GM21447 (cell line): ENCODE data around the gene SCYL1.

ENCODE experiments used
- ATAC-seq: cut with Tn5 transposase; IDR thresholded peaks from one replicate; pipeline ENCODE4 v1.9.1; 2021; ENCODE audit not compliant: unreplicated experiment

Gene SCYL1

DNA sequence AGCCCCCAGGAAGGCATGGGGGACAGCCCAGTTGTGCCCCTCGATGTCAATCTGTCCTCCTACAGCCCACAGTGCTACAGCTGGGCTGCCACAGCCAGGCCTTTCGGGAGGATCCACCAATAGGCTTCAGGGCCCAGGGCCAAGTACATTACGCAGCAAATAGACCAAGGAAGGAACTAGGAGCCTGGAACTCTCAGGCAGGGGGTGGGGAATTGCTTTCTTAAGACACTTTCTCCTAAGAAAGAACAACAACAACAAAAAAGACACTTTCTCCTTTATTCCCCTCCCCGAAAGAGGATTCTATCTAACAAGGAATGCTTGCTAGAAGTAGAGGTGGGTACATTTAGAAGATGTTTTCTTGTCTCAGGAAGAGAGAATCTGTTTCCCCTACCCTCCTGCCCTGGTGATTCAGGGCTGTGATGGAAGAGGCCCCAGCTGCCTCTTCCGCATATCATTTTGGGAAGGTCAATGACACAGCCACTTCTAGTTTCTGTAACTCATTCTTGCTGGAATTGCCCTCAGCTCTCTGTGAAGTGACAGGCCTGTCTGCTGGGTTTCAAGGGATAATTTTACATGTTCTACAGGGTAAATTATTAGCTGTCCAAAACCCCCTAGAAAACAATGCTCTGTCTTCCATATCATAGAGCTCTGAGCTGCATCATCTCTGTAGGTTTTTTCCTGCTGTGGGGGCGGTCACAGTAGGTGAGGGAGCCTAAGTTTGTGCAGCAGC is 32.1 kb upstream of the SCYL1 start:
- no peak for ATAC-seq

DNA sequence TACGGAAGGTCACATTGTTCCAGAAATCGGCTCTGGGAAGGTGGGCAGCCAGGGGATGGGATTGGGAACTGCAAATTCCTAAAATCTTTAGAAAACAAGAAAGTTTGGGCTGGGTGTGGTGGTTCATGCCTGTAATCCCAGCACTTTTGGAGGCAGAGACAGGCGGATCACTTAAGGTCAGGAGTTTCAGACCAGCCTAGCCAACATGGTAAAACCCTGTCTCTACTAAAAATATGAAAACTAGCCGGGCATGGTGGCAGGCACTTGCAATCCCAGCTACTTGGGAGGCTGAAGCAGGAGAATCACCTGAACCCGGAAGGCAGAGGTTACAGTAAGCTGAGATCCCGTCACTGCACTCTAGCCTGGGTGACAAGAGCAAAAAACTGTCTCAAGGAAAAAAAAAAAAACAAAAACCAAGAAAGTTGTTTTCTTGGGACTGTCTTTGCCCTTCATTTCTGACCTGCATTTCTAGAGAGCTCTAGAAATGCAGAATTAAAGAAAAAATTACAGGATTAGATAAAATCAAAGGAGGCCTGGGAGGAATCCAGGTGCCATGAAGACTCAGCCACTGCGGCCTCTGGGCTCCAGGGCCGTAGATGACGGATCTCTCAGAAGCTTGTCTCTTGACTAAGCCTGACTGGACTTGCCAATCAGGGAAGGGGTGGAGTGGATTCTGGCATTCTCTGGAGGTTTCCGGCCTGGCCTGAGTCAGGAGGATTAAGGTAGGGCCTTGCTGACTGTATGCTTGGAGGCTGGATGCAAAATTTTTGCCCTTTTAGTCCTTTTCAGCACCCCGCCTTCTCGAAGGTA is 31.3 kb upstream of the SCYL1 start:
- no peak for ATAC-seq

DNA sequence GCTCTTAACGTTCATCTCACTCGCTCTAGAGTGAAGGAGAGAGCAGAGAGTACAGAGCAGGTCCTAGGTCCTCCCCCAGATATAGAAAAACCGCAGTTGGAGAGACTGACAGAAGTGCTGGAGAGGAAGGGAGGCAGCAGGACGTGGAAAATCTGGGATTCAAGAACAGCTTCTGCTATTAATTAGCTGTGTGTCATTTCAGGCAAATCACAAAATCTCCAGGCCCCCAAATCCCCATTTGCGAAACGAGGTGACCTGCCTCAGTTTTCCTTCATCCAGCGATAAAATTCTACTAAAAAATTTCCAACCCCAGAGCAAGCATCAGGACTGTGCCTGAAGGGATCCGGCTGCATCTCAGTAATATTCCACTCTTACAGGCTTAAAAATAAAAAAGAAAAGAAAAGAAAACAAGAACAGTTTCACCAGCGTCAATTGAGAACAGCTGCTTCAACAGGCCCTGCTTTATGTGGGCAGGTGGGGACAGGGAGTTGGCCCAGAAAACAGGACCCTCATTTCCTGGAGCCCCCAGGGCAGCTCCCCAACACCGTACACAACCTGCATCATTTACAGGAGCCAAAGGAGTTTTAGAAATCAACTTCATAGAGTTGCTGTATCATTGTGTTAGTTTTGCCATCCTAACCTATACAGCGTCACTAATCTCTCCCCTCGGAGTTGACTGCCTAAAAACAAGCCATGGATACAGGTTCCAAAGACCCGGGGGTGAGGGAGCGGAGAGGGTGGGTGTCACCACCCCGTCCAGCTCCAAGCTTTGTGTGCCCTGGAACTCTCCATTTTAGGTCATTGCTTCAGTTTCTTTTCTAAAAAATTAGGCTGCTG is 28.4 kb upstream of the SCYL1 start:
- peak; percentile 1 for ATAC-seq

DNA sequence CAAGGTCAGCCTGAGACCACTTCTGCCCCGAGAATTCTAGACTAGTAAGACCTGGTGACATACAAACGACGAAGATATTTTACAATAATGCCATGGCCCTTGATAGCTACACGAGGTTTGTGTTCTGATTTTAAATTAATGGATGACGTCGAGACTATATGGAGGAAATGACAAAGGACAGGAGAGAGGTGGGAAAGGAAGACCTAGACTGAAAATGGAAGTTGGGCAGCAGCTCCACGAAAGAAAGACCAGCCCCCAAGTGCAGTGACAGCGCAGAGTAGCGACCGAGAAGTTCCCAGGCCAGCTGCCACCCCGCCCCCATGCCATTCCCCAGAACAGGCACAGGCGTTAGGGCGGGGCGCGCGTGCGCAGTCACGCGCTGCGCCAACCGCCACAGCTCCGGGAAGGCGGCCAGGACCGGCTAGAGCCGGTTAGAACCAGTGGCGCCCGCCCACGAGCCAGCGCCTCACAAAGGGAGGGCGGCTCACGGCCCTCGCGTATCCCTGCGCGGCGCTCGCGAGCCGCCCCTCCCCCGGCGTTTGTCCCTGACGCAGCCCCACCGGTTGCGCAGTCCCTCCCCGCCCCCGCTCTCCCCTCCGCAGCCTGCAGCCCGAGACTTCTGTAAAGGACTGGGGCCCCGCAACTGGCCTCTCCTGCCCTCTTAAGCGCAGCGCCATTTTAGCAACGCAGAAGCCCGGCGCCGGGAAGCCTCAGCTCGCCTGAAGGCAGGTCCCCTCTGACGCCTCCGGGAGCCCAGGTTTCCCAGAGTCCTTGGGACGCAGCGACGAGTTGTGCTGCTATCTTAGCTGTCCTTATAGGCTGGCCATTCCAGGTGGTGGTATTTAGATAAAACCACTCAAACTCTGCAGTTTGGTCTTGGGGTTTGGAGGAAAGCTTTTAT is 27.5 kb upstream of the SCYL1 start:
- ATAC-seq = peak; percentile 40

DNA sequence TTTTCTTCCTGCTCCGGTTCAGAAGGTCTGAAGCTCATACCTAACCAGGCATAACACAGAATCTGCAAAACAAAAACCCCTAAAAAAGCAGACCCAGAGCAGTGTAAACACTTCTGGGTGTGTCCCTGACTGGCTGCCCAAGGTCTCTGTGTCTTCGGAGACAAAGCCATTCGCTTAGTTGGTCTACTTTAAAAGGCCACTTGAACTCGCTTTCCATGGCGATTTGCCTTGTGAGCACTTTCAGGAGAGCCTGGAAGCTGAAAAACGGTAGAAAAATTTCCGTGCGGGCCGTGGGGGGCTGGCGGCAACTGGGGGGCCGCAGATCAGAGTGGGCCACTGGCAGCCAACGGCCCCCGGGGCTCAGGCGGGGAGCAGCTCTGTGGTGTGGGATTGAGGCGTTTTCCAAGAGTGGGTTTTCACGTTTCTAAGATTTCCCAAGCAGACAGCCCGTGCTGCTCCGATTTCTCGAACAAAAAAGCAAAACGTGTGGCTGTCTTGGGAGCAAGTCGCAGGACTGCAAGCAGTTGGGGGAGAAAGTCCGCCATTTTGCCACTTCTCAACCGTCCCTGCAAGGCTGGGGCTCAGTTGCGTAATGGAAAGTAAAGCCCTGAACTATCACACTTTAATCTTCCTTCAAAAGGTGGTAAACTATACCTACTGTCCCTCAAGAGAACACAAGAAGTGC is 26.7 kb upstream of the SCYL1 start:
- ATAC-seq = no peak

DNA sequence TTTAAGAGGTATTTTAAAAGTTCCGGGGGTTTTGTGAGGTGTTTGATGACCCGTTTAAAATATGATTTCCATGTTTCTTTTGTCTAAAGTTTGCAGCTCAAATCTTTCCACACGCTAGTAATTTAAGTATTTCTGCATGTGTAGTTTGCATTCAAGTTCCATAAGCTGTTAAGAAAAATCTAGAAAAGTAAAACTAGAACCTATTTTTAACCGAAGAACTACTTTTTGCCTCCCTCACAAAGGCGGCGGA is 26.2 kb upstream of the SCYL1 start:
- ATAC-seq = no peak

DNA sequence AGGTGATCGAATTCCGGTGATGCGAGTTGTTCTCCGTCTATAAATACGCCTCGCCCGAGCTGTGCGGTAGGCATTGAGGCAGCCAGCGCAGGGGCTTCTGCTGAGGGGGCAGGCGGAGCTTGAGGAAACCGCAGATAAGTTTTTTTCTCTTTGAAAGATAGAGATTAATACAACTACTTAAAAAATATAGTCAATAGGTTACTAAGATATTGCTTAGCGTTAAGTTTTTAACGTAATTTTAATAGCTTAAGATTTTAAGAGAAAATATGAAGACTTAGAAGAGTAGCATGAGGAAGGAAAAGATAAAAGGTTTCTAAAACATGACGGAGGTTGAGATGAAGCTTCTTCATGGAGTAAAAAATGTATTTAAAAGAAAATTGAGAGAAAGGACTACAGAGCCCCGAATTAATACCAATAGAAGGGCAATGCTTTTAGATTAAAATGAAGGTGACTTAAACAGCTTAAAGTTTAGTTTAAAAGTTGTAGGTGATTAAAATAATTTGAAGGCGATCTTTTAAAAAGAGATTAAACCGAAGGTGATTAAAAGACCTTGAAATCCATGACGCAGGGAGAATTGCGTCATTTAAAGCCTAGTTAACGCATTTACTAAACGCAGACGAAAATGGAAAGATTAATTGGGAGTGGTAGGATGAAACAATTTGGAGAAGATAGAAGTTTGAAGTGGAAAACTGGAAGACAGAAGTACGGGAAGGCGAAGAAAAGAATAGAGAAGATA is 25.7 kb upstream of the SCYL1 start, which contains the start of gene MALAT1:
Gene MALAT1 (plus strand): TSS at position 69 of the 736 bp plus-strand sequence.
- ATAC-seq = no peak

DNA sequence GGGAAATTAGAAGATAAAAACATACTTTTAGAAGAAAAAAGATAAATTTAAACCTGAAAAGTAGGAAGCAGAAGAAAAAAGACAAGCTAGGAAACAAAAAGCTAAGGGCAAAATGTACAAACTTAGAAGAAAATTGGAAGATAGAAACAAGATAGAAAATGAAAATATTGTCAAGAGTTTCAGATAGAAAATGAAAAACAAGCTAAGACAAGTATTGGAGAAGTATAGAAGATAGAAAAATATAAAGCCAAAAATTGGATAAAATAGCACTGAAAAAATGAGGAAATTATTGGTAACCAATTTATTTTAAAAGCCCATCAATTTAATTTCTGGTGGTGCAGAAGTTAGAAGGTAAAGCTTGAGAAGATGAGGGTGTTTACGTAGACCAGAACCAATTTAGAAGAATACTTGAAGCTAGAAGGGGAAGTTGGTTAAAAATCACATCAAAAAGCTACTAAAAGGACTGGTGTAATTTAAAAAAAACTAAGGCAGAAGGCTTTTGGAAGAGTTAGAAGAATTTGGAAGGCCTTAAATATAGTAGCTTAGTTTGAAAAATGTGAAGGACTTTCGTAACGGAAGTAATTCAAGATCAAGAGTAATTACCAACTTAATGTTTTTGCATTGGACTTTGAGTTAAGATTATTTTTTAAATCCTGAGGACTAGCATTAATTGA is 25.0 kb upstream of the SCYL1 start:
- ATAC-seq = no peak

DNA sequence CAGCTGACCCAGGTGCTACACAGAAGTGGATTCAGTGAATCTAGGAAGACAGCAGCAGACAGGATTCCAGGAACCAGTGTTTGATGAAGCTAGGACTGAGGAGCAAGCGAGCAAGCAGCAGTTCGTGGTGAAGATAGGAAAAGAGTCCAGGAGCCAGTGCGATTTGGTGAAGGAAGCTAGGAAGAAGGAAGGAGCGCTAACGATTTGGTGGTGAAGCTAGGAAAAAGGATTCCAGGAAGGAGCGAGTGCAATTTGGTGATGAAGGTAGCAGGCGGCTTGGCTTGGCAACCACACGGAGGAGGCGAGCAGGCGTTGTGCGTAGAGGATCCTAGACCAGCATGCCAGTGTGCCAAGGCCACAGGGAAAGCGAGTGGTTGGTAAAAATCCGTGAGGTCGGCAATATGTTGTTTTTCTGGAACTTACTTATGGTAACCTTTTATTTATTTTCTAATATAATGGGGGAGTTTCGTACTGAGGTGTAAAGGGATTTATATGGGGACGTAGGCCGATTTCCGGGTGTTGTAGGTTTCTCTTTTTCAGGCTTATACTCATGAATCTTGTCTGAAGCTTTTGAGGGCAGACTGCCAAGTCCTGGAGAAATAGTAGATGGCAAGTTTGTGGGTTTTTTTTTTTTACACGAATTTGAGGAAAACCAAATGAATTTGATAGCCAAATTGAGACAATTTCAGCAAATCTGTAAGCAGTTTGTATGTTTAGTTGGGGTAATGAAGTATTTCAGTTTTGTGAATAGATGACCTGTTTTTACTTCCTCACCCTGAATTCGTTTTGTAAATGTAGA is 24.3 kb upstream of the SCYL1 start:
- ATAC-seq = no peak

DNA sequence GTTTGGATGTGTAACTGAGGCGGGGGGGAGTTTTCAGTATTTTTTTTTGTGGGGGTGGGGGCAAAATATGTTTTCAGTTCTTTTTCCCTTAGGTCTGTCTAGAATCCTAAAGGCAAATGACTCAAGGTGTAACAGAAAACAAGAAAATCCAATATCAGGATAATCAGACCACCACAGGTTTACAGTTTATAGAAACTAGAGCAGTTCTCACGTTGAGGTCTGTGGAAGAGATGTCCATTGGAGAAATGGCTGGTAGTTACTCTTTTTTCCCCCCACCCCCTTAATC is 23.8 kb upstream of the SCYL1 start:
- ATAC-seq = no peak

DNA sequence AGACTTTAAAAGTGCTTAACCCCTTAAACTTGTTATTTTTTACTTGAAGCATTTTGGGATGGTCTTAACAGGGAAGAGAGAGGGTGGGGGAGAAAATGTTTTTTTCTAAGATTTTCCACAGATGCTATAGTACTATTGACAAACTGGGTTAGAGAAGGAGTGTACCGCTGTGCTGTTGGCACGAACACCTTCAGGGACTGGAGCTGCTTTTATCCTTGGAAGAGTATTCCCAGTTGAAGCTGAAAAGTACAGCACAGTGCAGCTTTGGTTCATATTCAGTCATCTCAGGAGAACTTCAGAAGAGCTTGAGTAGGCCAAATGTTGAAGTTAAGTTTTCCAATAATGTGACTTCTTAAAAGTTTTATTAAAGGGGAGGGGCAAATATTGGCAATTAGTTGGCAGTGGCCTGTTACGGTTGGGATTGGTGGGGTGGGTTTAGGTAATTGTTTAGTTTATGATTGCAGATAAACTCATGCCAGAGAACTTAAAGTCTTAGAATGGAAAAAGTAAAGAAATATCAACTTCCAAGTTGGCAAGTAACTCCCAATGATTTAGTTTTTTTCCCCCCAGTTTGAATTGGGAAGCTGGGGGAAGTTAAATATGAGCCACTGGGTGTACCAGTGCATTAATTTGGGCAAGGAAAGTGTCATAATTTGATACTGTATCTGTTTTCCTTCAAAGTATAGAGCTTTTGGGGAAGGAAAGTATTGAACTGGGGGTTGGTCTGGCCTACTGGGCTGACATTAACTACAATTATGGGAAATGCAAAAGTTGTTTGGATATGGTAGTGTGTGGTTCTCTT is 23.2 kb upstream of the SCYL1 start:
- ATAC-seq = no peak

DNA sequence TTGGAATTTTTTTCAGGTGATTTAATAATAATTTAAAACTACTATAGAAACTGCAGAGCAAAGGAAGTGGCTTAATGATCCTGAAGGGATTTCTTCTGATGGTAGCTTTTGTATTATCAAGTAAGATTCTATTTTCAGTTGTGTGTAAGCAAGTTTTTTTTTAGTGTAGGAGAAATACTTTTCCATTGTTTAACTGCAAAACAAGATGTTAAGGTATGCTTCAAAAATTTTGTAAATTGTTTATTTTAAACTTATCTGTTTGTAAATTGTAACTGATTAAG is 22.7 kb upstream of the SCYL1 start:
- ATAC-seq = no peak

DNA sequence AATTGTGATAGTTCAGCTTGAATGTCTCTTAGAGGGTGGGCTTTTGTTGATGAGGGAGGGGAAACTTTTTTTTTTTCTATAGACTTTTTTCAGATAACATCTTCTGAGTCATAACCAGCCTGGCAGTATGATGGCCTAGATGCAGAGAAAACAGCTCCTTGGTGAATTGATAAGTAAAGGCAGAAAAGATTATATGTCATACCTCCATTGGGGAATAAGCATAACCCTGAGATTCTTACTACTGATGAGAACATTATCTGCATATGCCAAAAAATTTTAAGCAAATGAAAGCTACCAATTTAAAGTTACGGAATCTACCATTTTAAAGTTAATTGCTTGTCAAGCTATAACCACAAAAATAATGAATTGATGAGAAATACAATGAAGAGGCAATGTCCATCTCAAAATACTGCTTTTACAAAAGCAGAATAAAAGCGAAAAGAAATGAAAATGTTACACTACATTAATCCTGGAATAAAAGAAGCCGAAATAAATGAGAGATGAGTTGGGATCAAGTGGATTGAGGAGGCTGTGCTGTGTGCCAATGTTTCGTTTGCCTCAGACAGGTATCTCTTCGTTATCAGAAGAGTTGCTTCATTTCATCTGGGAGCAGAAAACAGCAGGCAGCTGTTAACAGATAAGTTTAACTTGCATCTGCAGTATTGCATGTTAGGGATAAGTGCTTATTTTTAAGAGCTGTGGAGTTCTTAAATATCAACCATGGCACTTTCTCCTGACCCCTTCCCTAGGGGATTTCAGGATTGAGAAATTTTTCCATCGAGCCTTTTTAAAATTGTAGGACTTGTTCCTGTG is 22.1 kb upstream of the SCYL1 start:
- ATAC-seq = no peak

DNA sequence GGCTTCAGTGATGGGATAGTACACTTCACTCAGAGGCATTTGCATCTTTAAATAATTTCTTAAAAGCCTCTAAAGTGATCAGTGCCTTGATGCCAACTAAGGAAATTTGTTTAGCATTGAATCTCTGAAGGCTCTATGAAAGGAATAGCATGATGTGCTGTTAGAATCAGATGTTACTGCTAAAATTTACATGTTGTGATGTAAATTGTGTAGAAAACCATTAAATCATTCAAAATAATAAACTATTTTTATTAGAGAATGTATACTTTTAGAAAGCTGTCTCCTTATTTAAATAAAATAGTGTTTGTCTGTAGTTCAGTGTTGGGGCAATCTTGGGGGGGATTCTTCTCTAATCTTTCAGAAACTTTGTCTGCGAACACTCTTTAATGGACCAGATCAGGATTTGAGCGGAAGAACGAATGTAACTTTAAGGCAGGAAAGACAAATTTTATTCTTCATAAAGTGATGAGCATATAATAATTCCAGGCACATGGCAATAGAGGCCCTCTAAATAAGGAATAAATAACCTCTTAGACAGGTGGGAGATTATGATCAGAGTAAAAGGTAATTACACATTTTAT is 21.4 kb upstream of the SCYL1 start:
- ATAC-seq = no peak

DNA sequence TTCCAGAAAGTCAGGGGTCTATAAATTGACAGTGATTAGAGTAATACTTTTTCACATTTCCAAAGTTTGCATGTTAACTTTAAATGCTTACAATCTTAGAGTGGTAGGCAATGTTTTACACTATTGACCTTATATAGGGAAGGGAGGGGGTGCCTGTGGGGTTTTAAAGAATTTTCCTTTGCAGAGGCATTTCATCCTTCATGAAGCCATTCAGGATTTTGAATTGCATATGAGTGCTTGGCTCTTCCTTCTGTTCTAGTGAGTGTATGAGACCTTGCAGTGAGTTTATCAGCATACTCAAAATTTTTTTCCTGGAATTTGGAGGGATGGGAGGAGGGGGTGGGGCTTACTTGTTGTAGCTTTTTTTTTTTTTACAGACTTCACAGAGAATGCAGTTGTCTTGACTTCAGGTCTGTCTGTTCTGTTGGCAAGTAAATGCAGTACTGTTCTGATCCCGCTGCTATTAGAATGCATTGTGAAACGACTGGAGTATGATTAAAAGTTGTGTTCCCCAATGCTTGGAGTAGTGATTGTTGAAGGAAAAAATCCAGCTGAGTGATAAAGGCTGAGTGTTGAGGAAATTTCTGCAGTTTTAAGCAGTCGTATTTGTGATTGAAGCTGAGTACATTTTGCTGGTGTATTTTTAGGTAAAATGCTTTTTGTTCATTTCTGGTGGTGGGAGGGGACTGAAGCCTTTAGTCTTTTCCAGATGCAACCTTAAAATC is 20.8 kb upstream of the SCYL1 start:
- ATAC-seq = no peak
